Adrenal gland (tissue), 12 donors: Measurements from ENCODE around the gene CCDC33. TPM values are rescaled to one million over a fixed set of nuclear protein-coding genes. Genes with fewer than 3 reads are reported as not detected.

ENCODE experiments used
- DNase-seq, 7 donors: peaks; one replicate each; pipeline ENCODE4 v3.0.0-alpha.2; 2019 to 2020
- H3K27ac ChIP-seq, 5 donors: fragments of 200-600 bp; sonication (generic) in 4 of 5; 1 replicate in 3 of 5; 2 replicates in 2 of 5; pipeline versions ENCODE4 v1.5.1 to v1.8.0; 2016 to 2020; ENCODE audit warnings: mild to moderate bottlenecking in 1 of 5
- H3K27me3 ChIP-seq: fragments of 200-600 bp; 2 replicates; pipeline ENCODE4 v1.8.0; 2021
- H3K36me3 ChIP-seq, 2 donors: fragments of 200-600 bp; replicated peaks in 1 of 2; 1 replicate in 1 of 2; 2 replicates in 1 of 2; pipeline versions ENCODE4 v1.5.1 to v1.8.0; 2018 to 2022
- H3K4me1 ChIP-seq, 2 donors: fragments of 200-600 bp; replicated peaks in 1 of 2; 1 replicate in 1 of 2; 2 replicates in 1 of 2; pipeline versions ENCODE4 v1.5.1 to v1.8.0; 2018 to 2021
- H3K4me3 ChIP-seq, 4 donors: fragments of 200-600 bp; sonication (generic) in 3 of 4; one replicate each; pipeline ENCODE4 v1.5.1; 2016 to 2018
- H3K9me3 ChIP-seq, 3 donors: fragments of 200-600 bp; sonication (generic) in 1 of 3; replicated peaks in 1 of 3; 1 replicate in 2 of 3; 2 replicates in 1 of 3; pipeline versions ENCODE4 v1.5.1 to v1.8.0; 2016 to 2021
- POLR2A ChIP-seq, 2 donors: fragments of 450-650 bp; IDR thresholded peaks; one replicate each; pipeline ENCODE4 v1.6.1; 2017; ENCODE audit warnings: antibody characterized with exemption in 2 of 2, mild to moderate bottlenecking in 2 of 2, moderate library complexity in 1 of 2
- WGBS, 4 donors: extraction: QIAGEN DNeasy Blood & Tissue Kit in 2 of 4; methylation state at CpG; one replicate each; pipeline versions ENCODE4 v1.1.5 to v1.1.7; 2013 to 2017; 5-methylcytosine and 5-hydroxymethylcytosine counted together
- intact Hi-C, 2 donors: fragments of 100-400 bp; cut with DNase I; formaldehyde crosslinking; loops; one replicate each; pipeline versions ENCODE4 v1.14.1 to v1.15.0; 2022 to 2023
- polyA plus RNA-seq, 3 donors: library from polyadenylated mRNA; stranded (reverse); fragments of 200-250 nt in 2 of 3; fragments of 350-450 nt in 1 of 3; fragmentation: Illumina TruSeq in 1 of 3; extraction: RNeasy Lipid Tissue Mini Kit (QIAGEN cat#74804) in 1 of 3; gene quantifications; one replicate each; pipeline ENCODE4 v1.2.3, GENCODE V29; 2013 to 2014
- total RNA-seq, 9 donors: library from RNA; depleted of rRNA in 4 of 9; stranded (reverse); fragments of >200 nt in 4 of 9; fragments of 120-200 nt in 1 of 9; fragmentation: NEBNext Ultra II Directional in 1 of 9; extraction: Animal tissue kit (Norgen Biotek cat#: 25700) in 1 of 9; gene quantifications; one replicate each; pipeline versions ENCODE4 v1.1.0 to v1.2.4, GENCODE V29; 2013 to 2023
- TF ChIP-seq, protein P1 (sequence below), 6 experiments: fragments of 450-650 bp in 4 of 6; fragments of 200-600 bp in 2 of 6; sonication (generic) in 1 of 6; IDR thresholded peaks; 1 replicate in 5 of 6; 2 replicates in 1 of 6; pipeline versions ENCODE4 v1.5.1 to v1.8.0; 2016 to 2021; ENCODE audit warnings: antibody characterized with exemption in 6 of 6, mild to moderate bottlenecking in 2 of 6, moderate library complexity in 1 of 6
- donor health status: healthy with polysubstance abuse.
- donor health status: Bipolar disorder and iron deficiency.
- donor health status: DM: yes; HTN: yes; CAD: no.
- donor health status: DM: no; HTN: no; CAD: no.
- donor health status: DM: no; HTN: no; CAD: no.
- donor health status: DM: yes; HTN: yes; CAD: no.

The CCDC33 gene
- total and polyA plus RNA-seq, 12 donors: 0.11 to 1.1 (median 0.30) TPM; not detected in 3

DNA sequence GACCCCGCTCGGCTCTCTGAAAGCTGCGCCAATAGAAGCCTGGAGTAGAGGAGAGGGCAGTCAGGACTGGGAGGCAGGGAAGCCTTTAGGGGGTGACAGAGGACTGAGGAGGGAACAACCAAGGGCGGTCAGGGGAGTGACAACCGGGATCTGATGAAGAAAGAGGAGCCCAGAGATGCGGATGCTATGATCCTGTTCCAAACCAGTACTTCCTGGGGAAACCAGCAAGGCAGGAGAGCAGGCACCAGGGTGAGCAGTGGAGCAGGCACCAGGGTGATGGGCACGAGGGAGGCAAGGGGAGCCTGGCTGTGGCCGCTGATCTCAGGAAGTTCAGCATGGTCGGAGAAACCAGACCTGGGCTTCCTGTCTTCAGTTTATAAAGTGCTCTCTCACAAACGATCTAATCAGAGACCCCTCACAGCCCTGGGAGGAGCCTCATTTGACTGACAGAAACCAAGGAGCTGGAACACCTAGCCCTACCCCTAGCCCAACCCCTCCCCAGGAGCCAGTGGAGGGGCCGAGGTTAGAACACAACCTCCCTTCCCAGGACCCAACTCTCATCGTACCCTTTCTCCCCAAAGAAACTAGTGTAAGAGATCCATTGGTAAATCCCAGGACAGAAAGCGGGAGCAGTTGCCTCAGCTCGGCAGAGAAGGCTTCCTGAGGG lies 34.9 kb downstream of the CCDC33 start:
- Histone ChIP-seq H3K4me3 (no peak overlapping the region), H3K4me1 (no peaks in the 10 kb centered on the region), H3K27me3 (no peaks in the 10 kb centered on the region), H3K36me3 (no peaks in the 10 kb centered on the region), H3K9me3 (no peaks in the 10 kb centered on the region), H3K27ac (no peak overlapping the region)
- no peak for DNase-seq
- no peak for TF ChIP-seq POLR2A (IDR thresholded peaks at IDR 0.05)
- WGBS, 4 donors: 49 to 63% (median 55%) methylated on average over 11 to 14 of the region's 14 CpGs
- intact Hi-C loops: no loop called here

DNA sequence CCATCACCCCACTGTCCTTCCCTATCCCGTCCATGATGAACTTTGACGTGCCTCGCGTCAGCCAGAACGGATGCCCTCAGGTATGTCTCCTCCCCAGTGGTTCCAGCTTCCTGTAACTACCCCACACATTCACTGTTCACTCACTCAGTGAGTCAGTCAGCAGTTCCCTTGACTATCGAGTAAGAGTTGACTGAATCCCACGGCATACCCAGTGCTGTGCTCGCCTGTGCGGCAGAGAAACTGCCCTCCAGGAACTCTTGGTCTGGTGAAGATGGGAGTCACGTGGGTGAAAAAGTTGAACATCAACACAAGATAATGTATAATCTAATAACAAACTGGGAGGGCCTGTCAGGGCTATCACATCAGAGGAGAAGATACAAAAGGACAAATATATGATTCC lies 36.7 kb downstream of the CCDC33 start:
- TF ChIP-seq POLR2A (IDR thresholded peaks at IDR 0.05): no peak
- TF ChIP-seq, protein P1, sequence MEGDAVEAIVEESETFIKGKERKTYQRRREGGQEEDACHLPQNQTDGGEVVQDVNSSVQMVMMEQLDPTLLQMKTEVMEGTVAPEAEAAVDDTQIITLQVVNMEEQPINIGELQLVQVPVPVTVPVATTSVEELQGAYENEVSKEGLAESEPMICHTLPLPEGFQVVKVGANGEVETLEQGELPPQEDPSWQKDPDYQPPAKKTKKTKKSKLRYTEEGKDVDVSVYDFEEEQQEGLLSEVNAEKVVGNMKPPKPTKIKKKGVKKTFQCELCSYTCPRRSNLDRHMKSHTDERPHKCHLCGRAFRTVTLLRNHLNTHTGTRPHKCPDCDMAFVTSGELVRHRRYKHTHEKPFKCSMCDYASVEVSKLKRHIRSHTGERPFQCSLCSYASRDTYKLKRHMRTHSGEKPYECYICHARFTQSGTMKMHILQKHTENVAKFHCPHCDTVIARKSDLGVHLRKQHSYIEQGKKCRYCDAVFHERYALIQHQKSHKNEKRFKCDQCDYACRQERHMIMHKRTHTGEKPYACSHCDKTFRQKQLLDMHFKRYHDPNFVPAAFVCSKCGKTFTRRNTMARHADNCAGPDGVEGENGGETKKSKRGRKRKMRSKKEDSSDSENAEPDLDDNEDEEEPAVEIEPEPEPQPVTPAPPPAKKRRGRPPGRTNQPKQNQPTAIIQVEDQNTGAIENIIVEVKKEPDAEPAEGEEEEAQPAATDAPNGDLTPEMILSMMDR (IDR thresholded peaks at IDR 0.05): no peak
- H3K27ac ChIP-seq: no peak overlapping the region
- WGBS, 4 donors: 89 to 95% (median 94%) methylated on average over 10 of the region's 10 CpGs
- no peaks in the 10 kb centered on the region for H3K9me3 ChIP-seq
- H3K4me3 ChIP-seq: no peak overlapping the region
- no peaks in the 10 kb centered on the region for H3K27me3 ChIP-seq
- no peaks in the 10 kb centered on the region for H3K36me3 ChIP-seq
- H3K4me1 ChIP-seq: no peaks in the 10 kb centered on the region
- DNase-seq: no peak
- intact Hi-C loops: no loop called here

DNA sequence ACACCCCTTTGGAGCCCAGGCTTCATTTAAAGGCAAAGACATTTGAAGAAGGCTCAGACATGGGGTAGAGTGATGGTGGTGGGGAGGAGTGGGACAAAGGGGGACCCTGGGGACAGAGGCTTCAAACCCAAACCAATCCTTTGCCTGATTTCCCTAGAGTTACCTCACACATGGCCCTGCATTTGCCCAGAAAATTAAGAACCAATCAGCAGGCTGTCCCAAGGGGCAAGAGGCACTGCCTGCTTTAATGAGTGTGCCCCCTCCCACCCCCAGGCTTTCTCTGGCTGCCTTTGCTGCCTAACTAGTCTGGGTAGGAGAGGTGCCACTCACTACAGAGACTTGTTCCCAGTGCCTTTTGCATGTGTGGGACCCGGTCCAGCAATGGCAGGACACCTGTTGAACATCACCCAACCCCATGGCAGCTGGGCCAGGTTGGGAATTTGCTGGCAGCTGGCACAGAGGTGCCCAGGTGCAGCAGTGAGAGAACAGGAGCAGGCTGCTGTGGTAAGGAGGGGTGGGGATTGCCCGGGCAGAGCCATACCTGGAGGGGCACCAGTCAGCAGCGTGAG lies 38.4 kb downstream of the CCDC33 start:
- TF ChIP-seq, protein P1 (IDR thresholded peaks at IDR 0.05): no peak
- no peak for TF ChIP-seq POLR2A (IDR thresholded peaks at IDR 0.05)
- intact Hi-C loops: no loop called here
- H3K4me1 ChIP-seq: no peaks in the 10 kb centered on the region

DNA sequence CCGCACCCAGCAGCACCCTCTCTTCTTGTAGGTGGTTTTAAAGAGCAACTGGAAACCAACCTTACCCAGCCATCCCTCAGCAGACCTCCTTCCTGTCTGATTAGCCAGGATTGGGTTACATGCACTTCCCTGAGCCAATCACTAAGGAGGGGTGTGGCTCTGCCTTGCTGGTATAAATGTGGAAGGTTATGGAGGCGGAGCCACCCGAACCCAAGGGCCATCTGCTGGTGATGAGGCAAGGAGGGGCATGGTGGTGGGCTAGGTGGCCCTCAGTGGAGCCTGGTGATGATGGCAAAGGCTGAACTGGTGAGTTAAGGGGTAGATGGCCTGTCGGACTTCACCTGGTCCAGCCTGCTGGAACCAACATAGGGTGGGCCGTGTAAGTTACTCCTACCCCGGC lies 39.8 kb downstream of the CCDC33 start:
- DNase-seq: no peak
- Histone ChIP-seq H3K9me3 (no peaks in the 10 kb centered on the region), H3K27ac (no peak overlapping the region), H3K27me3 (no peaks in the 10 kb centered on the region), H3K4me1 (no peaks in the 10 kb centered on the region), H3K36me3 (no peaks in the 10 kb centered on the region), H3K4me3 (no peak overlapping the region)
- TF ChIP-seq, protein P1 (IDR thresholded peaks at IDR 0.05): no peak
- no peak for TF ChIP-seq POLR2A (IDR thresholded peaks at IDR 0.05)
- intact Hi-C loops: no loop called here
- 91 to 100% (median 95%) methylated on average over 1 to 6 of the region's 6 CpGs for WGBS, 4 donors

More for the DNA sequence above, 38.4 kb downstream of the CCDC33 start:
- H3K9me3 ChIP-seq: no peaks in the 10 kb centered on the region
- WGBS, 4 donors: 64 to 87% (median 66%) methylated on average over 3 of the region's 3 CpGs
- H3K4me3 ChIP-seq: no peak overlapping the region
- H3K36me3 ChIP-seq: no peaks in the 10 kb centered on the region
- no peaks in the 10 kb centered on the region for H3K27me3 ChIP-seq
- DNase-seq: no peak
- no peak overlapping the region for H3K27ac ChIP-seq

DNA sequence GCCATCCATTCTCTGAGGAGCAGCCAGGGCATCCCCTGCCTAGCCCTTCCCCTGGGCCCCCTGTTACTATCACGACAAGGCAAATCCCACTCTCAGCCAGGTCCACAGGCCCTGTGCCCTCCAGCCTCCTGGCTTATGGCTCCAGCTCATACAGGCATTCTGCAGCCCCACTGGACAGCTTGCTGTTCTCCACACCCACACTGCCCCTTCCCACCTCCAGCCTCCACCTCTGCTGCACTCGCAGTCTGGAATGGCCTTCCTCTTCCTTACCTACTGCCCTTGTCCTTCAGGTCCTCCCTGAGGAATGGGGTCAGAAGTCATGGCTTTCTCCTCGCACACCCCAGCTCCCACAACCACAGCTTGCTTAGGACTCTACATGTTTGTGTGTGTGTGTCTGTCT lies 40.4 kb downstream of the CCDC33 start:
- intact Hi-C loops: no loop called here
- 73 to 82% (median 76%) methylated on average over 3 of the region's 3 CpGs for WGBS, 4 donors
- no peaks in the 10 kb centered on the region for H3K27me3 ChIP-seq
- no peaks in the 10 kb centered on the region for H3K36me3 ChIP-seq
- TF ChIP-seq POLR2A (IDR thresholded peaks at IDR 0.05): no peak
- TF ChIP-seq, protein P1 (IDR thresholded peaks at IDR 0.05): no peak
- no peak overlapping the region for H3K4me3 ChIP-seq
- no peak for DNase-seq
- H3K4me1 ChIP-seq: no peaks in the 10 kb centered on the region
- H3K9me3 ChIP-seq: no peaks in the 10 kb centered on the region
- no peak overlapping the region for H3K27ac ChIP-seq
